CMK (cell line): Measurements from ENCODE around the gene EIF4E.
"Not testable (repeated sequence)": the region's sequence is repeated elsewhere in the genome, so short reads cannot be mapped to it uniquely, and the experiment has no call there.

Source experiments
- DNase-seq: peaks from one replicate; pipeline ENCODE4 v3.0.0-alpha.2; 2010; ENCODE audit warnings: low read depth

Gene EIF4E

DNA sequence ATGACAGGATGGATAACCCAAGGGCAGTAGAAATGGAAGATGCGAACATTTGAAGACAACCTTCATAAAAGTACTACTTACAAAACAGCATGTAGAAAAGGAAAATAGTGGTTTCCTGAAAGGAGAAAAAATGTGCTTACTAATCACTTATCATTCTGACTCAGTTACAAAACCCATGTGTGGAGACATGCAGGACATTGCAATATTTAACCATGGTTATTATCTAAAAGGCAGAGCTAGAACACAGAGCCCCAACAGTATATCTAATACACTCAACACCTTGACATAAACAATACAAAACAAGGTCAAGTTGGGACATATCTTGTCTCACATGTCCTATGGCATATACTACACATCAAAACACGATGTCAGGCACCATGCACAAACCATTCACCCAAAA lies 55.9 kb downstream of the EIF4E start:
- no peak for DNase-seq

DNA sequence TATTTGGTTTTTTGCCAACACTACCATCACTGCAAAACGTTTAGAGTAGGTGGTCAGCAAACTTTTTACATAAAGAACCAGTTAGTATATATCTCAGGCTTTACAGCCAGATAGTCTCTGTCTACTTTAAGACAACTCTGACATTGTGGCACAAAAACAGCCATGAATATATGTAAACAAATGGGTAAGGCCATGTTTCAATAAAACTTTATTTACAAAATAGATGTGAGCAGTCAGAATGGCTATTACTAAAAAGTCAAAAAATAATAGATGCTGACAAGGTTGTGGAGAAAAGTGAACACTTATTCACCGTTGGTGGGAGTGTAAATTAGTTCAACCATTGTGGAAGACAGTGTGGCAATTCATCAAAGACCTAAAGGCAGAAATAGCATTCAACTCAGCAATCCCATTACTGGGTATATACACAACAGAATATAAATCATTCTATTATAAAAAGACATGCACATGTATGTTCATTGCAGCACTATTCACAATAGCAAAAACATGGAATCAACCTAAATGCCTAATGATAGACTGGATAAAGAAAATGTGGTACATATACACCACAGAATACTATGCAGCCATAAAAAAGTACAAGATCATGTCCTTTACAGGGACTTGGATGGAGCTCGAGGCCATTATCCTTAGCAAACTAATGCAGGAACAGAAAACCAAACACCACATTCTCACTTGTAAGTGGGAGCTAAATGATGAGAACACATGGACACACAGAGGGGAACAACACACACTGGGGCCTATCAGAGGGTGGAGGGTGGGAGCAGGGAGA lies 56.6 kb downstream of the EIF4E start:
- DNase-seq = not testable (repeated sequence)

DNA sequence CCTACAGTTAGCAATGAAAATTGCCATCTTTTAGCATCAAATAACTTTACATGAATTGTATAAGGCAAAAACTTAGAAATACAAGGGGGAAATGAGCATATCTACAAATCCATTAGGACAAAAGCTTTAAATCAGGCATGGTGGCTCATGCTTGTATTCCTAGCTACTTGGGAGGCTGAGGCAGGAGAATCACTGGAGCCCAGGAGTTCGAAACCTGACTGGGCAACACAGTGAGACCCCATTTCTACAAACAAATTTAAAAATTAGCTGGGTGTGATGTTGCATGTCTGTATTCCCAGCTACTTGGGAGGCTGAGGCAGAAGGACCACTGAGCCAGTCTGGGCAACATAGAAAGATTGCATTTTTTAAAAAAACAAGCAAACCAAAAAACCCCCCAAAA lies 61.3 kb downstream of the EIF4E start:
- DNase-seq = no peak

DNA sequence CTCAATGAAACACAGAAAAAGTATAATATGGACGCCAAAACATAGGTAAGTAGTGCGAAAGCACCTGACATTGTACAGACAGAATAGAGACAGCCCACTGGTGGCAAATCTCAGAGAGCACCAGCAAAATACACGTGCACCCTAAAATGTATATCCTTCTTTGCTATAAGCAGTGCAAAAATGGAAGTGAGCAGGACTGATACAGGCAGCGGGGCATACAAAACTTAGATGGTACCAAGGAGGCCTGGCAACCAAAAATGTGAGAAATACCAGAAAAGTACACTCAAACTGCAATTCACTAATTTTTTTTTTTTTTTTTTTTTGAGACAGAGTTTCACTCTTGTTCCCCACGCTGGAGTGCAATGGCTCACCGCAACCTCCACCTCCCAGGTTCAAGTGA lies 63.9 kb downstream of the EIF4E start:
- DNase-seq = no peak

DNA sequence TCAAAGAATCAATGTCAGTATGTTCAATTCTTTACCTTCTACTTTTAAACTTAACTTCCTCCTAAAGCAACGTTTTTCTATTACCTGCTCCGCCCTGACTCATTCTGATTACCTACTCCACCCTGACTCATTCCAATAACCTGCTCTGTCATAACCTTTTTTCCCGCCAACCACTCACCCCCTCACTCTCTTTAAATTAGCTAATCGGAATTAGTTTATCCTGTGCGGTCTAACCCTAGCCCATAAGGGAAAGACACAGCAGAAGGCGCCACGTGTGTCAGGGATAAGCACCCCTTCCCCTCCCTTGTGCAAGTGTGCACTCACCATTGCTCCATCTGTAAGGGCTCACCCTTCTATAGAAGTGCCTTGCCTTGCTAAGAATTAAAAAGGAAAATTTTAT lies 64.4 kb downstream of the EIF4E start:
- no peak for DNase-seq

DNA sequence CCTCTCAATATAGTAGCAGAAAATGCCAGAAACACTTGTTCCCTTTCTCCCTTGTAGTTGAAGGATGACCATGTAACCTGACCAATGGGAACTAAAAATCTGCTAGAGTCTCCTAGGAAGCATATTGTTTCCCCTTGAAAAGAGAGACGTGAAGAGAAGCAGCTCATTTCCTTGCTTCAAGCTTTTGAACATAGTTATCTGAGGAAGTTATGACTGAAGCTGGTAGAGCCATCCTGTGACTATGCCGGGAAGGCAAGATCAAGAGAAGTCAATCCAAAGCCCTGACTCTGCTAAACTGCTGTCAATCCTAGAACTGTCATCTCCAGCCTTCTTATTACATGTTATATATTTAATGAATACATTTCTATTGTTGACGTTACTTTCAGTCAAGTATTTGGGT lies 66.6 kb downstream of the EIF4E start:
- no peak for DNase-seq

DNA sequence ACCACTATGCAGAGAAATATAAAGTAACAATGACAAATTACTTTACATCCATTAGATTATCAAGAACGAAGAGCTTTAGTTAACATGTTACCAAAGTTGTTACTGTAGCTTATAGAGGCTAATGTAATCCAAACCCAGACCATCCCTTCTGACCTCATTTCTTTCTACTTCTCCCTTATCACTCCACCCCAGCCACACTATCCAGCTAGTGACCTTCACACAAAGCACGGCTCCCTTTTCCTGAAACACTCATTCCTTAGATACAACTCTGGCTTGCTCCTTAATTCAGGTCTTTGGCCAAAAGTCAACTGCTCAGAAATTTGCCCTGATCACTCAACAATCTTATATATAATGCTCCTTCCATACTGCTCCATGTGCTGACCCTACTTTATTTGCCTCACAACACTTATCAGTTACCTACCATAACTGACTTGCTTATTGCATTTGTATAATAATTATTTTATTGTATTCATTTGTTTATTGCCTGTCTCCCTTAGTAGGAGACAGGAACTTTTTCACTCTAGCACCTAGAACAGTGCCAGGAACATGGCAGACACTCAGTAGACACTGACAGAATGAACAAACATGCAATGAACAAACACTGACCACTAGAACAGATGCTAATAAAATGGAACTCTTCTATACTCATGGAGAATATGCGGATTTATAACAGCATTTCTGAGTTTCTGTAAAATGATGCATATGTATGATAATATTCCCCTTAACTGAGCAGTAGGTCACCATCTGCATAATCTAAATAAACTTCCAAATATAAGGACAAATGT lies 67.6 kb downstream of the EIF4E start:
- no peak for DNase-seq

DNA sequence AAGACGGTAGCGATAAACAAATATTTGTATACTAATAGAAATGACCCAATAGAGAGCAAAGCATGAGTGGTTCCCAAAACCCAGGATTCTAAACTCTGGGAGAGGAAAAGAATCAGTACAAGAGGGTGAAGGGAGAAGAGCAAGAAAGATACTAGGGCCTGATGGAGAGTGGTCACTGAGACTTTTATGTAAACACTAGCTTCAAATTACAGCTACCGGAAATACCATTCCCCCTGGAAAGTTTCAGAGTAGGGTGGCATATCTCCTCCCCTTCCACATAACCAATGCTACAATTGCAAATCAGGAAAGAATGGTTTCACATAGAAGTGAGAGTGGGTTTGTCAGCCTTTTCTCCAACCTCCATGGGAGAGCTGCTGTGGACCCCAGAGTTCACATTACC lies 77.1 kb downstream of the EIF4E start:
- DNase-seq = no peak

DNA sequence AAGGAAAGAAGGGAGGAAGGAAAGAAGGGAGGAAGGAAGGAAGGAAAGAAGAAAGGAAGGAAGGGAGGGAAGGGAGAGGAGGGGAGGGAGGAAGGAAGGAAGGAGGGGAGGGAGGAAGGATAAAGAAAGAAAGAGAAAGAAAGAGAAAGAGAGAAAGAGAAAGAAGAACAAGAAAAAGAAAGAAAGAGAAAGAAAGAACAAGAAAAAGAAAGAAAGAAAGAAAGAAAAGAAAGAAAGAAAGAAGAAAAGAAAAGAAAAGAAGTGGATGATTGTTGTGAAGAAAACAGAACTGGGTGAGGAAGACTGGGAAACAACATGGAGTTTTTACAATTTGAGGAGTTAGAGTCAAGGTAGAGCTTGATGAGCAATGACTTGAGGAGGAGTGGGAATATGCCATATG lies 78.0 kb downstream of the EIF4E start:
- no peak for DNase-seq

DNA sequence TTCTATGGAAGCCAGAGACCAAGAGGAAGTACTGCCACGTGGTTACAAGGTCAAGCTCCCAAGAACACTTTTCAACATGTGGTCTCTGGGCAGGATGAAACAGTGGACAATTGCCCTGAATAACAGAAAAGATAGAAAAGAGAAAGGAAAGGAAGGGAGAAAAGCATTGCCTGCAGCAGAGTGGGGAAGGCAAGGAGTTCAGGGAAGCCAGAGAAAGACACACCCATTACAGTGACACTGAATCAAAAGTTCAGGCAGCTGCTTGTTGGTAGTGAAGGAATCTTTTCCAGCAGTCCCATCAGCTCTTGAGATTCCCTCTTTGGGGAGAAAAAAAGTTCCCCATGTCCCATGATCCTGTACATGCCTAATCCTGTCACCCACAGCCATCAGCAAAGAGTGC lies 80.5 kb downstream of the EIF4E start:
- no peak for DNase-seq

DNA sequence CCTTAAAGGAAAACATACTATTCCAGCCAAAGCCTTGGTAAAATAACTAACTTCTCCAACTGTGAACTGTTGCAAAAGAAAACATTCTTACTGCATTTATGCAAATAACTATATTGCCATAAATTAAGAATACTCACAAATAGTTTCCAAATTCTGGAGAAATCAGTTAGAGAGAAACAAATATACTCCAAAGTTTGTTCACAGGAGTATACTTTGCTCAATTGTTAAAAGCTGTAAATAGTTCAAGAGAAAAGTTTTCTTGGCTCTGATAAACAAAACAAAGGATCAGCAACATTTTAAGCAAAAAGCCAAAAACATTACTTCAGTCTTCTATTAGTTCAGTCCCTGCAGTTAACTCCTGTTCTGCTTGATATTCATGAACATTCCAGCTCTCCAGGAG lies 83.0 kb downstream of the EIF4E start:
- DNase-seq = no peak

DNA sequence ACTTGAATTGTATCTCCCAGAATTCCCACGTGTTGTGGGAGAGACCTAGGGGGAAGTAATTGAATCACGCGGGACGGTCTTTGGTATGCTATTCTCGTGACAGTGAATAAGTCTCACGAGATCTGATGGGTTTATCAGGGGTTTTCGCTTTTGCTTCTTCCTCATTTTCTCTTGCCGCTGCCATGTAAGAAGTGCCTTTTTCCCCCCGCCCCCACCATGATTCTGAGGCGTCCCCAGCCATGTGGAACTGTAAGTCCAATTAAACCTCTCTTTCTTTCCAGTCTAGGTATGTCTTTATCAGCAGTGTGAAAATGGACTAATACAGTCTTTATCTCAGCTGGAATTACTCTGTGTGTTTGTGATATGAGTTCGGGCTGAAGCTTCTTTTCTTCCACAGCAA lies 86.0 kb downstream of the EIF4E start:
- not testable (repeated sequence) for DNase-seq

DNA sequence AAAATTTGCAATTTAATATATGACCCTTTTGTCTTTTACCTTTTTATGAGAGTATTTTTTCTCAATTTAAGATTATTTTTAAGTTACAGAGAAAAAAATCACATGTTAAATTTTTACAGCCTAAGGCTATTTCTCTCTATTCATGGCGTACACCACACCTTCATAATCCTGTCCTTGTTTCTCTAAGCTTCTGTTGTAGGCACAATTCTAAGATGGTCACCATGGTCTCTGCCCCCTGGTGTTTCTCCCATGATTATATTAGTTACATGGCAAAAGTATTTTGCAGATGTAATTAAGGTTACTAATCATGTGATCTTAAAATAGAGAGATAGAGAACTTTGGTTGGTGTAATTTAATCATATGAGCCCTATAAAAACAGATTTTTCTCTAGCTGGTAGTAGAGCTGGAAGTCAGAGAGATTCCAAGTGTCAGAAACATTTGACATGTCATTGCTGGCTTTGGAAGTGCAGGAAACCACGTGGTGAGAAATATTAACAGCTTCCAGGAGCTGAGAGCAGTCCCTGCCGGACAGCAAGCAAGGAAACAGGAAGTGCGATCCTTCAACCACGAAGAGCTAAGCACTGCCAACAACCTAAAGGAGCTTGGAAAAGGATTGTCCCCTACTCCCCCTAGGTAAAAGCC lies 89.8 kb downstream of the EIF4E start:
- no peak for DNase-seq

DNA sequence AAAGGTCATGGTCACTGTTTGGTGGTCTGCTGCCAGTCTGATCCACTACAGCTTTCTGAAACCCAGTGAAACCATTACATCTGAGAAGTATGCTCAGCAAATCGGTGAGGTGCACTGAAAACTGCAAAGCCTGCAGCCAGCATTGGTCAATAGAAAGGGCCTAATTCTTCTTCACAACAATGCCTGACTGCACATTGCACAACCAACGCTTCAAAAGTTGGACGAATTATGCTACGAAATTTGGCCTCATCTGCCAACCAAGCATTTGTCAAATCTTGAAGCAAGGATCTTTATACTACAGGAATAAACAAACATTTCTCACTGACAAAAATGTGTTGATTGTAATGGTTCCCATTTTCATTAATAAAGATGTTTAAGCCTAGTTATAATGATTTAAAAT lies 90.4 kb downstream of the EIF4E start:
- DNase-seq = no peak

DNA sequence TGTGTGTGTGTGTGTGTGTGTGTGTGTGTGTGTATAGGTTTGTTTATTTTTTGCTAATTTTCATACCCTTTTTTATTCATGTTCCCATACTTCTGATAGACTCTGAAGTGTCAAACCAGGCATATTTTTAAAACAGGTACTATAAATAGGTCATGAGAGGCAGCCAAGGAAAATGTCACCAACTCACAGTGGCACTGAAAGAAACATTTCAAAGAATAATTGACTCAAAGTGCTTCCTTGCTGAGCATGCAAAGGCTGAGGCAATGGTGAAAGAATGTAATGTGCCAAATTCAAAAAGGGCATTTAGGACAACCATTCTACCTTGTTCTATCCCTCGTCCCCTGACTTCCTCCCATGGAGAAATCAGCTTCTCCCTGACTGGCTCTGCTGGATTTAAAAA lies 95.5 kb downstream of the EIF4E start:
- DNase-seq = no peak

DNA sequence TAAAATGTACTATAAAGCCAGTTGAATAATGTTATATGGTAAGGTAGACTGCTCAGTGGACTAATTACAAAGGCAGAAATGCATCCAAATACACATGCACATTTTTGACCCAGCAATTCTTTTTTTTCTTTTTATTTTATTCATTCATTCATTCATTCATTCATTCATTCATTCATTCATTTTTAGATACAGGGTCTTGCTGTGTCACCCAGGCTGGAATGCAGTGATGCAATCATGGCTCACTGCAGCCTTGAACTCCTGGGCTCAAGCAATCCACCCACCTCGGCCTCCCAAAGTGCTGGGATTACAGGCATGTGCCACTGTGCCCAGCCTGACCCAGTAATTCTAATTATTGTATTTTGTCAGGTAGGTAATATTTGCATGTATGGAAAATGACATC lies 97.9 kb downstream of the EIF4E start:
- not testable (repeated sequence) for DNase-seq
